ENCODE results near the gene CST2.
"Not testable (repeated sequence)": the region's sequence is repeated elsewhere in the genome, so short reads cannot be mapped to it uniquely, and the experiment has no call there.

CST2 gene

GRCh38 chr20:23826541-23827021 lies at the start of gene CST2:
Gene CST2 (minus strand): TSS chr20:23826729. CDS start chr20:23826660, 69 bp downstream.
- no peak for DNase-seq (ENCODE audit: low read depth)

- no peak for DNase-seq (ENCODE audit: low read depth)
Observed at GRCh38 chr20:23875606-23876237, 49.2 kb upstream of the CST2 start.

GRCh38 chr20:23874747-23875146 lies 48.2 kb upstream of the CST2 start:
- DNase-seq (ENCODE audit: low read depth), result no peak

GRCh38 chr20:23873370-23874015 lies 47.0 kb upstream of the CST2 start:
- no peak for DNase-seq (ENCODE audit: low read depth)

- DNase-seq (ENCODE audit: low read depth), result no peak
Observed at GRCh38 chr20:23872065-23872464, 45.5 kb upstream of the CST2 start.

GRCh38 chr20:23870461-23870860 lies 43.9 kb upstream of the CST2 start:
- DNase-seq (ENCODE audit: low read depth), result no peak

- no peak for DNase-seq (ENCODE audit: low read depth)
Observed at GRCh38 chr20:23869520-23869919, 43.0 kb upstream of the CST2 start.

- DNase-seq (ENCODE audit: low read depth), result no peak
Observed at GRCh38 chr20:23868321-23868720, 41.8 kb upstream of the CST2 start.

- DNase-seq (ENCODE audit: low read depth), result no peak
Observed at GRCh38 chr20:23867152-23867776, 40.7 kb upstream of the CST2 start.

GRCh38 chr20:23860771-23861170 lies 34.2 kb upstream of the CST2 start:
- DNase-seq (ENCODE audit: low read depth), result not testable (repeated sequence)

- DNase-seq (ENCODE audit: low read depth), result no peak
Observed at GRCh38 chr20:23857962-23858595, 31.6 kb upstream of the CST2 start.

GRCh38 chr20:23856736-23857135 lies 30.2 kb upstream of the CST2 start:
- DNase-seq (ENCODE audit: low read depth), result no peak

GRCh38 chr20:23856226-23856625 lies 29.7 kb upstream of the CST2 start:
- no peak for DNase-seq (ENCODE audit: low read depth)

- DNase-seq (ENCODE audit: low read depth), result no peak
Observed at GRCh38 chr20:23841693-23842092, 15.2 kb upstream of the CST2 start.

GRCh38 chr20:23835716-23836115 lies 9.2 kb upstream of the CST2 start:
- DNase-seq (ENCODE audit: low read depth), result no peak

GRCh38 chr20:23832775-23833513 lies 6.4 kb upstream of the CST2 start:
- no peak for DNase-seq (ENCODE audit: low read depth)

- DNase-seq (ENCODE audit: low read depth), result peak; percentile 12
Observed at GRCh38 chr20:23831961-23832360, 5.4 kb upstream of the CST2 start.

- no peak for DNase-seq (ENCODE audit: low read depth)
Observed at GRCh38 chr20:23823621-23824324, 2.8 kb downstream of the CST2 start.

- no peak for DNase-seq (ENCODE audit: low read depth)
Observed at GRCh38 chr20:23823111-23823510, 3.4 kb downstream of the CST2 start.

GRCh38 chr20:23820493-23820892 lies 6.0 kb downstream of the CST2 start:
- no peak for DNase-seq (ENCODE audit: low read depth)

GRCh38 chr20:23811559-23811958 lies 15.0 kb downstream of the CST2 start:
- DNase-seq (ENCODE audit: low read depth), result not testable (repeated sequence)
